CD14-positive monocyte (primary cell): ENCODE data around the gene FIP1L1. TPM values are rescaled to one million over a fixed set of nuclear protein-coding genes. Genes with fewer than 3 reads are reported as not detected.

Experiments
- DNase-seq, 3 donors: peaks; one replicate each; pipeline ENCODE4 v3.0.0-alpha.2; 2011 to 2022
- H2AFZ ChIP-seq: 2 replicates; pipeline ENCODE4 v1.6.0; 2012; ENCODE audit warnings: mild to moderate bottlenecking, low read depth, low read length, inconsistent platforms; ENCODE audit not compliant: insufficient read depth, poor library complexity, severe bottlenecking
- H3K27ac ChIP-seq, 2 donors: 1 replicate in 1 of 2; 2 replicates in 1 of 2; pipeline ENCODE4 v1.5.1; 2012 to 2013; ENCODE audit warnings: low read length in 2 of 2, control low read depth in 1 of 2, inconsistent platforms in 1 of 2, low read depth in 1 of 2, mild to moderate bottlenecking in 1 of 2
- H3K27me3 ChIP-seq, 2 donors: one replicate each; pipeline versions ENCODE4 v1.6.0 to v1.6.1; 2011 to 2013; ENCODE audit warnings: low read length in 2 of 2; ENCODE audit not compliant: control insufficient read depth in 2 of 2, insufficient read depth in 2 of 2
- H3K36me3 ChIP-seq, 2 donors: replicated peaks in 1 of 2; 1 replicate in 1 of 2; 2 replicates in 1 of 2; pipeline versions ENCODE4 v1.5.1 to v1.6.1; 2012 to 2013; ENCODE audit warnings: low read length in 2 of 2, control low read depth in 1 of 2, inconsistent platforms in 1 of 2, mild to moderate bottlenecking in 1 of 2; ENCODE audit not compliant: insufficient read depth in 2 of 2, control insufficient read depth in 1 of 2
- H3K4me1 ChIP-seq, 2 donors: 1 replicate in 1 of 2; 2 replicates in 1 of 2; pipeline versions ENCODE4 v1.5.1 to v1.6.1; 2012 to 2013; ENCODE audit warnings: low read length in 2 of 2, control low read depth in 1 of 2, inconsistent platforms in 1 of 2, mild to moderate bottlenecking in 1 of 2, moderate library complexity in 1 of 2; ENCODE audit not compliant: insufficient read depth in 2 of 2, control insufficient read depth in 1 of 2
- H3K4me2 ChIP-seq: replicated peaks from 2 replicates; pipeline ENCODE3; 2012; ENCODE audit warnings: low read length, moderate library complexity, mild to moderate bottlenecking; ENCODE audit not compliant: poor library complexity, severe bottlenecking; ENCODE audit errors: extremely low read depth
- H3K4me3 ChIP-seq, 3 experiments: fragments of 200-600 bp in 1 of 3; sonication (generic) in 1 of 3; replicated peaks in 1 of 3; 1 replicate in 2 of 3; 2 replicates in 1 of 3; pipeline ENCODE4 v1.5.1; 2011 to 2013; ENCODE audit warnings: low read length in 3 of 3, mild to moderate bottlenecking in 3 of 3, control low read depth in 2 of 3, low read depth in 2 of 3, inconsistent platforms in 1 of 3, moderate library complexity in 1 of 3
- H3K79me2 ChIP-seq: 2 replicates; pipeline ENCODE4 v1.6.0; 2012; ENCODE audit warnings: mild to moderate bottlenecking, control low read depth, inconsistent platforms, low read length, moderate library complexity; ENCODE audit not compliant: insufficient read depth
- H3K9ac ChIP-seq: 2 replicates; pipeline ENCODE4 v1.6.0; 2017; ENCODE audit warnings: low read length, mild to moderate bottlenecking; ENCODE audit not compliant: insufficient read depth, poor library complexity, severe bottlenecking
- H3K9me3 ChIP-seq, 2 donors: replicated peaks in 1 of 2; 1 replicate in 1 of 2; 2 replicates in 1 of 2; pipeline versions ENCODE4 v1.5.1 to v1.6.1; 2012 to 2013; ENCODE audit warnings: low read length in 2 of 2, control low read depth in 1 of 2; ENCODE audit not compliant: control insufficient read depth in 1 of 2, insufficient read depth in 1 of 2
- H4K20me1 ChIP-seq: 2 replicates; pipeline ENCODE4 v1.6.0; 2012; ENCODE audit warnings: mild to moderate bottlenecking, low read length, control low read depth, moderate library complexity; ENCODE audit not compliant: insufficient read depth
- H3K27ac Mint-ChIP-seq, 7 donors: one replicate each; pipeline ENCODE4 v1.8.0; 2020; ENCODE audit warnings: mild to moderate bottlenecking in 7 of 7, mixed read lengths in 7 of 7, moderate library complexity in 6 of 7, inconsistent platforms in 2 of 7
- H3K27me3 Mint-ChIP-seq, 3 donors: one replicate each; pipeline ENCODE4 v1.8.0; 2021 to 2022; ENCODE audit warnings: low read depth in 3 of 3, mild to moderate bottlenecking in 3 of 3, mixed read lengths in 3 of 3, moderate library complexity in 3 of 3, inconsistent platforms in 1 of 3
- H3K36me3 Mint-ChIP-seq, 2 donors: one replicate each; pipeline ENCODE4 v1.8.0; 2020; ENCODE audit warnings: mixed read lengths in 2 of 2, inconsistent platforms in 1 of 2, mild to moderate bottlenecking in 1 of 2
- H3K4me1 Mint-ChIP-seq: one replicate; pipeline ENCODE4 v1.8.0; 2020; ENCODE audit warnings: mild to moderate bottlenecking, mixed read lengths
- H3K4me3 Mint-ChIP-seq, 2 donors: one replicate each; pipeline ENCODE4 v1.8.0; 2020; ENCODE audit warnings: mild to moderate bottlenecking in 2 of 2, mixed read lengths in 2 of 2, moderate library complexity in 1 of 2
- H3K9me3 Mint-ChIP-seq, 7 donors: one replicate each; pipeline ENCODE4 v1.8.0; 2020 to 2022; ENCODE audit warnings: mixed read lengths in 7 of 7, mild to moderate bottlenecking in 6 of 7, moderate library complexity in 6 of 7, inconsistent platforms in 2 of 7
- WGBS: methylation state at CpG from one replicate; pipeline ENCODE4 v1.1.5; 2013; ENCODE audit warnings: missing lambda C conversion rate; ENCODE audit not compliant: insufficient coverage; 5-methylcytosine and 5-hydroxymethylcytosine counted together
- intact Hi-C, 2 donors: fragments of 100-400 bp; cut with micrococcal nuclease; formaldehyde crosslinking; loops; one replicate each; pipeline versions ENCODE4 v1.15.0 to v1.15.1; 2023
- polyA plus RNA-seq, 3 donors: library from polyadenylated mRNA; depleted of rRNA in 1 of 3; unstranded in 2 of 3; stranded (reverse) in 1 of 3; fragments of 300-500 nt in 2 of 3; fragments of >200 nt in 1 of 3; fragmentation: Illumina TruSeq in 2 of 3; gene quantifications; 1 replicate in 2 of 3; 2 replicates in 1 of 3; pipeline ENCODE4 v1.2.3, GENCODE V29; 2012 to 2021
- TF ChIP-seq, protein P1 (sequence below): fragments of 200-600 bp; IDR thresholded peaks from one replicate; pipeline ENCODE4 v1.8.0; 2022; ENCODE audit warnings: antibody characterized with exemption, mild to moderate bottlenecking

FIP1L1 gene
- polyA plus RNA-seq, 3 donors: 14.5 to 36.9 (median 25.4) TPM

DNA sequence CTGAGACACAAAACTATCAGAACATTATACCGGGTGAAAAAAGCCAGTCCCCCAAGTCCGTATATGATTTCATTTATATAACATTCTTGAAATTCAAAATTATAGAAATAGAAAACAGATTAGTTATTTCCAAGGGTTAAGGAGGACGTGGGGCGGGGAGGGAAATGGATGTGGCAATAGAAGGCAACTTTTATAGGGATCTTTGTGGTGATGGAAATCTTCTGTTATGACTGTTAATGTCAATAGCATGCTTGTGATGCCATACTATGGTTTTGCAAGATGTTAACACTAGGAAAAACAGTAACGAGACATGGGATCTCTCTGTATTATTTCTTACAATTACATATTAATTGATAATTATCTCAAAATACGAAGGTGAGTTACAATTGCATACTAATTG is 117.4 kb downstream of the FIP1L1 start:
- Histone ChIP-seq H3K27ac (no peak overlapping the region), H3K4me1 (no peaks in the 10 kb centered on the region), H4K20me1 (no peaks in the 10 kb centered on the region), H2AFZ (no peak overlapping the region), H3K27me3 (no peaks in the 10 kb centered on the region), H3K79me2 (no peaks in the 10 kb centered on the region), H3K9me3 (no peaks in the 10 kb centered on the region), H3K9ac (no peak overlapping the region), H3K4me3 (no peak overlapping the region), H3K36me3 (no peaks in the 10 kb centered on the region), H3K4me2 (no peak overlapping the region)
- intact Hi-C loops: loop anchor here in 1 of 2 donors (10.0 kb wide), 1 partner anchor 740 kb away; no protein-coding TSS in a partner anchor
- Mint-ChIP-seq H3K4me3 (no peak overlapping the region), H3K36me3 (no peaks in the 10 kb centered on the region), H3K27me3 (peaks cover 0 to 3% (median 2%) of the 10 kb centered on the region in 3 donors), H3K27ac (no peak overlapping the region), H3K9me3 (peaks cover 0 to 7% (median 0%) of the 10 kb centered on the region in 7 donors), H3K4me1 (no peaks in the 10 kb centered on the region)
- DNase-seq: no peak
- TF ChIP-seq, protein P1, sequence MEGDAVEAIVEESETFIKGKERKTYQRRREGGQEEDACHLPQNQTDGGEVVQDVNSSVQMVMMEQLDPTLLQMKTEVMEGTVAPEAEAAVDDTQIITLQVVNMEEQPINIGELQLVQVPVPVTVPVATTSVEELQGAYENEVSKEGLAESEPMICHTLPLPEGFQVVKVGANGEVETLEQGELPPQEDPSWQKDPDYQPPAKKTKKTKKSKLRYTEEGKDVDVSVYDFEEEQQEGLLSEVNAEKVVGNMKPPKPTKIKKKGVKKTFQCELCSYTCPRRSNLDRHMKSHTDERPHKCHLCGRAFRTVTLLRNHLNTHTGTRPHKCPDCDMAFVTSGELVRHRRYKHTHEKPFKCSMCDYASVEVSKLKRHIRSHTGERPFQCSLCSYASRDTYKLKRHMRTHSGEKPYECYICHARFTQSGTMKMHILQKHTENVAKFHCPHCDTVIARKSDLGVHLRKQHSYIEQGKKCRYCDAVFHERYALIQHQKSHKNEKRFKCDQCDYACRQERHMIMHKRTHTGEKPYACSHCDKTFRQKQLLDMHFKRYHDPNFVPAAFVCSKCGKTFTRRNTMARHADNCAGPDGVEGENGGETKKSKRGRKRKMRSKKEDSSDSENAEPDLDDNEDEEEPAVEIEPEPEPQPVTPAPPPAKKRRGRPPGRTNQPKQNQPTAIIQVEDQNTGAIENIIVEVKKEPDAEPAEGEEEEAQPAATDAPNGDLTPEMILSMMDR: no peak
- WGBS: 80% methylated on average over 2 of the region's 6 CpGs

DNA sequence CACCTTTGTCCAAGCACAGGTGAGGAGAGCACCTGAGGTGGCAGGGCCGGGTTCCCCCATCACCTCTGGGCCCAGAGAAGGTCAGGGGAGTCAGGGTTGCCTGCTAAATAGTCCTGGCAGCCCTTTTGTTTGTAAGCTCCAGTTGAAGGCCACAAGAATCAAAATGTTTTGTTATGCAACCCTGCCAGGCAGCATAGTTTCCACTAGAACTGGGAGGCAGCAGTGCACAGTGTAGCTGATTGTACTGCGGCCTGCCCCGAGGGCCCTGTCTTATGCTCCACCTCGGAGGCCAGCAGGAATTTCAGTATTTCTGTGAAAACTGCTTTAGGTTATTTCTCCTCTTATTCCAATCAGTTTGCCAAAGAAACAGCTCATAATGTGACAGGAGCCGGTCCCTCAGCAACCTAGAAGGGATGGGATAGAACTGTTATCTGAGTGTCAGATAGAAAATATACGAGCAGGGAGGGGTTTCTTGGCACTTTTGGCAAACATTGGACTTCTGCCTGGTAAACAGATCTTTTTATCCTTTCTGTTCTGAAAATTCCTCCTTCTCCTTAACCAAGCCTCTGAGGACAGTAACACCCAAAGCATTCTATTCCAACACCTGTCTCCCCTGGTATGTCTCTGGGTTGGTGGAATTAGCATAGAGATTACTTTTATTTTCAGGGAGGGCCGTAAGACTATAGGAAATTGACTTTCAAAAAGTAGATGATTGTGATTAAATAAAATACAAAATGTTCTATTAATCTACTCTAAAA is 120.2 kb downstream of the FIP1L1 start:
- Mint-ChIP-seq H3K36me3 (no peaks in the 10 kb centered on the region), H3K9me3 (peaks cover 0 to 3% (median 0%) of the 10 kb centered on the region in 7 donors), H3K27me3 (peaks cover 0 to 1% (median under 1%) of the 10 kb centered on the region in 3 donors), H3K4me1 (no peaks in the 10 kb centered on the region), H3K27ac (no peak overlapping the region), H3K4me3 (no peak overlapping the region)
- Histone ChIP-seq H3K27ac (no peak overlapping the region), H3K36me3 (no peaks in the 10 kb centered on the region), H4K20me1 (no peaks in the 10 kb centered on the region), H3K9ac (no peak overlapping the region), H3K79me2 (no peaks in the 10 kb centered on the region), H3K4me1 (no peaks in the 10 kb centered on the region), H3K4me2 (no peak overlapping the region), H3K27me3 (no peaks in the 10 kb centered on the region), H2AFZ (no peak overlapping the region), H3K9me3 (no peaks in the 10 kb centered on the region), H3K4me3 (no peak overlapping the region)
- DNase-seq: no peak
- intact Hi-C loops: loop anchor here in 1 of 2 donors (10.0 kb wide), 1 partner anchor 737 kb away; no protein-coding TSS in a partner anchor
- 85% methylated on average over 2 of the region's 7 CpGs for WGBS
- TF ChIP-seq, protein P1: no peak
